Skeletal muscle tissue (tissue), 4 donors: ENCODE results near the gene CDR2L. TPM values are rescaled to one million over a fixed set of nuclear protein-coding genes. Genes with fewer than 3 reads are reported as not detected.
"Not testable (repeated sequence)": the region's sequence is repeated elsewhere in the genome, so short reads cannot be mapped to it uniquely, and the experiment has no call there.

Experiments
- H3K27ac ChIP-seq: one replicate; pipeline ENCODE4 v1.7.0; 2013; ENCODE audit warnings: mild to moderate bottlenecking, low read depth, low read length, inconsistent platforms
- H3K27me3 ChIP-seq, 3 donors: one replicate each; pipeline ENCODE4 v1.7.0; 2013; ENCODE audit warnings: low read length in 3 of 3; ENCODE audit not compliant: control insufficient read depth in 3 of 3, insufficient read depth in 3 of 3
- H3K36me3 ChIP-seq, 3 donors: one replicate each; pipeline ENCODE4 v1.7.0; 2013; ENCODE audit warnings: low read length in 3 of 3; ENCODE audit not compliant: control insufficient read depth in 3 of 3, insufficient read depth in 3 of 3
- H3K4me1 ChIP-seq, 3 donors: one replicate each; pipeline ENCODE4 v1.7.0; 2013; ENCODE audit warnings: low read length in 3 of 3, mild to moderate bottlenecking in 3 of 3; ENCODE audit not compliant: control insufficient read depth in 3 of 3, insufficient read depth in 3 of 3
- H3K4me3 ChIP-seq, 3 donors: one replicate each; pipeline ENCODE4 v1.7.0; 2013; ENCODE audit warnings: low read length in 3 of 3
- H3K9ac ChIP-seq, 3 donors: one replicate each; pipeline ENCODE4 v1.7.0; 2013; ENCODE audit warnings: low read length in 3 of 3, mild to moderate bottlenecking in 3 of 3, moderate library complexity in 2 of 3, low read depth in 1 of 3
- H3K9me3 ChIP-seq, 3 donors: one replicate each; pipeline ENCODE4 v1.7.0; 2013; ENCODE audit warnings: low read length in 3 of 3; ENCODE audit not compliant: control insufficient read depth in 3 of 3
- total RNA-seq: library from RNA; depleted of rRNA; stranded (reverse); fragments of >200 nt; gene quantifications from one replicate; pipeline ENCODE4 v1.2.3, GENCODE V29; 2014
- donor health status: Osteomylitis.

CDR2L gene
- total RNA-seq, 1 donor from 2014 or later: 2.6 TPM

DNA sequence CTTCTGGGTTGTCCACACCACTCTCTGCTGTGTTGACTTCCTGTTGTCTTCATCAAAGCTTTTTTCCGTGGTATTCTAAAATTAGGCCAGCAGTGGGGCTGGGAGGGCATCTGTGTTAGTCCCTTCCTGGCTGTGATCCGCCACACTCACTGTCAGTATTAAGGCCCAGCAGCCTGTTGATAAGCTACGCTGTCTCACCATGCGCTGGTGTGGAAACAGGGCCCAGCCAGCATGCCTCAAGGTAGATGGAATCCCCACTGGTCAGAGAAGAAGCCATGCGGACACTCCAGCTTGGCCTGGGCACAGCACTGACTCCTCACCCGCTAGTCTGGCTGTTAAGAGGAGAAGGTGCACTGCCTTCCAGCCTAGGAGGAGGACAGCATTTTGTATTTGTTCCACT, 11.4 kb downstream of the CDR2L start:
- Histone ChIP-seq H3K4me3 (no peak overlapping the region), H3K27me3 (no peaks in the 10 kb centered on the region), H3K9me3 (no peaks in the 10 kb centered on the region), H3K9ac (no peak overlapping the region), H3K27ac (no peak overlapping the region), H3K4me1 (no peaks in the 10 kb centered on the region), H3K36me3 (peaks cover 0 to 12% (median 11%) of the 10 kb centered on the region in 3 donors)

DNA sequence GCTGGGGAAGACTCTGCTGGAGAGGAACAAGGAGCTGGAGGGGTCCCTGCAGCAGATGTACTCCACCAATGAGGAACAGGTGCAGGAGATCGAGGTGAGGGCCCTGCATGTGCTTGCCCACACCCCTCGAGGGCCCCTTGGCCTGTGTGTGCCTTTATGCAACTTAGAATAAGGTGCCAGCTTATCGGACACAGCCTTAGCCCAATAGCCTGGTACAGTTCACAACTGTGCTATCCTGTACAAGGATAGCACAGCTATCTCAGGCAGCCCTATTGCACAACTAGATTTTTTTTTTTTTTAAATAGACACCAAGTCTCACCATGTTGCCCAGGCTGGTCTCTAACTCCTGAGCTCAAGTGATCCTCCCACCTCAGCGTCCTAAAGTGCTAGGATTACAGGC, 12.1 kb downstream of the CDR2L start:
- no peak overlapping the region for H3K27ac ChIP-seq
- H3K9ac ChIP-seq: no peak overlapping the region
- no peak overlapping the region for H3K4me3 ChIP-seq
- H3K27me3 ChIP-seq: no peaks in the 10 kb centered on the region
- no peaks in the 10 kb centered on the region for H3K9me3 ChIP-seq
- peaks cover 0 to 14% (median 13%) of the 10 kb centered on the region in 3 donors for H3K36me3 ChIP-seq
- H3K4me1 ChIP-seq: no peaks in the 10 kb centered on the region

DNA sequence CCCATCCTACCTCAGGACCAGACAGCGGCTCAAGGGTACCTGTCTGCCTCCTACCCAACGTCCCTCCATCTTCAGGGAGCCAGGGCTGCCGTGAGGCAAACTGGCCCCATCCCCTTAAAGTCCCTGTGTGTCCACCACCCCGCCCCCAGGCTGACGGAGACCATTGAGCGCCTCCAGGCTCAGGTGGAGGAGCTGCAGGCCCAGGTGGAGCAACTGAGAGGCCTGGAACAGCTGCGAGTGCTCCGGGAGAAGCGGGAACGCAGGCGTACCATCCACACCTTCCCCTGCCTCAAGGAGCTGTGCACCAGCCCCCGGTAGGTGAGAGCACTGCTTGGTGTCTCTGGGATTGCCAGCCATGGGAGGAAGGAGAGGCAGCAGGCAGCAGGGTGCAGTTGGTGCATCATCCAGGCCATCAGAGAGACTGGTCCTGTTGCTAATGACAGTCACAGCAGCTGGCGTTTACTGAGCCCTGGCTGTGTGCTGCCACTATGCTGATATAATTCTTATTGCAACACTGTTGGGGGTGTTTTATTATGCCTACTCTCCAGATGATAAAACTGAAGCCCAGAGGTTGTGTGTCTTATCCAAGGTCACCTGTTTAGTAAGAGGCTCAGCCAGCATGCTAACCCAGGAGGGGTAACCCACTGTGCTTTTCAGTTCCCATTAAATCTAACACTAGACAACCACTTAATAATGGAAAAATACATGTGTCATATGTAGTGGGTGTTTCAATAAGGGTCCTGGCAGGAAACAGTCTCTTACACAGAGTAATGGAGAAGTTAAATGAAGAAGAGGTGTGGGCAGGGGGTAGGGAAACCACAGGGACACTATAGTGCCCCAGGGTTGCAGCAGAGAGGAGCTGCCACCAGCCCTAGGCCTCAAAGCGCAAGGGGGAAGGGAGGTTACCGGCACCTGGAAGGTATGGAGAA, 14.7 kb downstream of the CDR2L start:
- Histone ChIP-seq H3K4me3 (no peak overlapping the region), H3K9me3 (no peaks in the 10 kb centered on the region), H3K4me1 (no peaks in the 10 kb centered on the region), H3K27me3 (no peaks in the 10 kb centered on the region), H3K27ac (no peak overlapping the region), H3K36me3 (peaks cover 0 to 14% (median 14%) of the 10 kb centered on the region in 3 donors), H3K9ac (no peak overlapping the region)

DNA sequence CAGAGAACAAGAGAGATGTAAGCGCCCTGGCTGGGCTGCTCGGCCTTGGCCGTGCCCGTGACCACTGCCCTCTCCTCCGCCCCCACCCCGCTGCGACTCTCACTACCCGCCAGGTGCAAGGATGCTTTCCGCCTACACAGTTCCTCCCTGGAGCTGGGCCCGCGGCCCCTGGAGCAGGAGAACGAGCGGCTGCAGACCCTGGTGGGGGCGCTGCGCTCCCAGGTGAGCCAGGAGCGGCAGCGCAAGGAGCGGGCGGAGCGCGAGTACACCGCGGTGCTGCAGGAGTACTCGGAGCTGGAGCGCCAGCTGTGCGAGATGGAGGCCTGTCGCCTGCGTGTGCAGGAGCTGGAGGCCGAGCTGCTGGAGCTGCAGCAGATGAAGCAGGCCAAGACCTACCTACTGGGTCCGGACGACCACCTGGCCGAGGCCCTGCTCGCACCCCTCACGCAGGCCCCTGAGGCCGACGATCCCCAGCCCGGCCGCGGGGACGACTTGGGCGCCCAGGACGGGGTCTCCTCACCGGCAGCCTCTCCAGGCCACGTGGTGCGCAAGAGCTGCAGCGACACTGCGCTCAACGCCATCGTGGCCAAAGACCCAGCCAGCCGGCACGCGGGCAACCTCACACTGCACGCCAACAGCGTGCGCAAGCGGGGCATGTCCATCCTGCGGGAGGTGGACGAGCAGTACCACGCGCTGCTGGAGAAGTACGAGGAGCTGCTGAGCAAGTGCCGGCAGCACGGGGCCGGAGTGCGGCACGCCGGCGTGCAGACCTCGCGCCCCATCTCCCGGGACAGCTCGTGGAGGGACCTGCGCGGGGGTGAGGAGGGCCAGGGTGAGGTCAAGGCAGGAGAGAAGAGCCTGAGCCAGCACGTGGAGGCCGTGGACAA, 15.9 kb downstream of the CDR2L start:
- no peak overlapping the region for H3K27ac ChIP-seq
- no peak overlapping the region for H3K4me3 ChIP-seq
- H3K9ac ChIP-seq: no peak overlapping the region
- H3K9me3 ChIP-seq: no peaks in the 10 kb centered on the region
- no peaks in the 10 kb centered on the region for H3K27me3 ChIP-seq
- peaks cover 0 to 14% (median 14%) of the 10 kb centered on the region in 3 donors for H3K36me3 ChIP-seq
- no peaks in the 10 kb centered on the region for H3K4me1 ChIP-seq

DNA sequence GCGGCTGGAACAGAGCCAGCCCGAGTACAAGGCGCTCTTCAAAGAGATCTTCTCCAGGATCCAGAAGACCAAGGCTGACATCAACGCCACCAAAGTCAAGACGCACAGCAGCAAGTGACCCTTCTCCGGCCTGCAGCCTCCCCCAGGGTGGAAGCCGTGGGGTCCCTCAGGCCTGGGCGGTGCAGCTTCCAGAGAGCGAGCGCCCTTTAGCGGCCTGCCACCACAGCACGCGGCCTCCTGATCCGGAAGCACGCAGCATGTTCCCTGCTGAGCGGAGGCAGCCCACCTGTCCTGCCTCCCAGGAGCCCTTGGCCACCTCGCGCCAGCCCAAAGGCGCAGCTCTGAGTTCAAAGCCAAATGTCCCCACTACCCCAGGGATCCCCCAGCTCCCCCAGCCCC, 16.5 kb downstream of the CDR2L start:
- Histone ChIP-seq H3K36me3 (peaks cover 0 to 14% (median 14%) of the 10 kb centered on the region in 3 donors), H3K9me3 (no peaks in the 10 kb centered on the region), H3K27ac (no peak overlapping the region), H3K4me1 (no peaks in the 10 kb centered on the region), H3K9ac (no peak overlapping the region), H3K27me3 (no peaks in the 10 kb centered on the region), H3K4me3 (no peak overlapping the region)

DNA sequence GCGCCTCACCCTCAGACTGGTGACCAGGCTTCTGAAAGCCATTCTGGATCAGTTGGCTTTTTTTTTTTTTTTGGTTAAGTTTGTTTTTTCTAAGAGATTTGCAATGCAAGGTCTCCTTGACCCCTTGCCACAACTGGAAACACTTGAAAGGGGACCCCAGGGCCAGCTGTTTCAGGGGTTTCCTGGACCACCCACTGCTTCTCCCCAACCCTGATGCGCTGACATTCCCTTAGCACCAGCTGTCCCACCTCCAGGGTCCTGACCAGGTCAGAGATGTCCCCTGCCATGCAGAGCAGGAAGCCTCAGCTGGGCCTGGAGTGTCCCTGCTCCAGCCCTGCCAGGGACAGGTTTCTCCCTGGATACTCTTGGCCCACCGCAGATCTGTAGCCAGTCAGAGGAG, 16.9 kb downstream of the CDR2L start:
- Histone ChIP-seq H3K4me3 (no peak overlapping the region), H3K36me3 (peaks cover 0 to 14% (median 13%) of the 10 kb centered on the region in 3 donors), H3K9me3 (no peaks in the 10 kb centered on the region), H3K4me1 (no peaks in the 10 kb centered on the region), H3K9ac (no peak overlapping the region), H3K27ac (no peak overlapping the region), H3K27me3 (no peaks in the 10 kb centered on the region)

DNA sequence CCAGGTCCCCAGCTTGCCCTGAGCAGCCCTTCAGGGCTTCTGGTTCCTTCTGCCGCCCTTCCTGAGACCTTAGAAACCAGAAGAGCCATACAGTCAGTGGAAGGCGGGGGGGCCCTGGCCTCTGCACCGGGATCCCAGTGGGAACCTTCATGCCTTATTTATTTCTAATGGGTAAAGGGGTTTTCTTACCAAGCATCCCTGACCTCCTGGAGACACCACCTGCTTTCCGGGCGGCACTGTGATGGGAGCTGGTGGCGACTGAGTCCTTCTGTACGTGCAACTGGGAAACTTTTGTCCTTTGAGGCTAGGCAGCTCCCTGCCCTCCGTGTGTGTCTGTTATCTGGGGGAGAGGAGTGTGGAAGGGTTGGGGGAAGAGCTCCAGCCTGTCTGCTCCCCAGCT, 17.9 kb downstream of the CDR2L start:
- no peaks in the 10 kb centered on the region for H3K27me3 ChIP-seq
- no peak overlapping the region for H3K4me3 ChIP-seq
- H3K9me3 ChIP-seq: no peaks in the 10 kb centered on the region
- H3K9ac ChIP-seq: no peak overlapping the region
- H3K36me3 ChIP-seq: peaks cover 0 to 14% (median 11%) of the 10 kb centered on the region in 3 donors
- no peak overlapping the region for H3K27ac ChIP-seq
- no peaks in the 10 kb centered on the region for H3K4me1 ChIP-seq

DNA sequence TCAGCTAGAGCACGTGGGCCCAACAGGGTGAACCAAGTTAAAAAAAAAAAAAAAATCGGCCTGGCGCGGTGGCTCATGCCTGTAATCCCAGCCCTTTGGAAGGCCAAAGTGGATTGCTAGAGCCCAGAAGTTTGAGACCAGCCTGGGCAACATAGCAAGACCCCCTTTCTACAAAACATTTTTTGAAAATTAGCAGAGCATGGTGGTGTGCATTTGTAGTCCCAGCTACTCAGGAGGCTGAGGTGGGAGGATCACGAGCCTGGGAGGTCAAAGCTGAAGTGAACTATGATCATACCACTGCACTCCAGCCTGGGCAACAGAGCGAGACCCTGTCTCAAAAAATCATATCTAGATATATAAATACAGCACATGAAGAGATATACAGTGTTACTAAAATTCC, 18.7 kb downstream of the CDR2L start:
- H3K27ac ChIP-seq, H3K27me3 ChIP-seq, H3K4me1 ChIP-seq, H3K9ac ChIP-seq, H3K4me3 ChIP-seq, H3K9me3 ChIP-seq: not testable (repeated sequence)
- peaks cover 0 to 14% (median 11%) of the 10 kb centered on the region in 3 donors for H3K36me3 ChIP-seq

DNA sequence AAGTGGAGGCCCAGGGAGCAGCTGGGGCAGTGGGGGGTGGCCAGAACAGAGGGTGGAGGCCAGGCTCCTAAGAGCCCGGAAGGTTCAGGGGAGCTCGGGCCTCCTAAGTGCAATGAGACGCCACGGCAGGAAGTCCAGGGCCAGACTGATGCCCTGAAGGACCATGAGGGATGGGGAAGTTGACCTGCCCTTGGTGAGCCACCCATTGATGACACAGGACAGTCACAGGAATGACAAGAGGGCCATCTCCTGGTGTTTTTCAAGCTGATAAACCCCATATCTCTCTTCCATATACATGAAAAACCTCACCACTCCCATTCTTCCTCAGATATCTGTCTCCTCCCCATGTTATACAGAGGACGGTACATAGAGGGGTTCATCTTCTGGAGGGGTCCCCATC, 19.2 kb downstream of the CDR2L start:
- Histone ChIP-seq H3K9ac (no peak overlapping the region), H3K36me3 (peaks cover 0 to 10% (median 8%) of the 10 kb centered on the region in 3 donors), H3K27ac (no peak overlapping the region), H3K27me3 (no peaks in the 10 kb centered on the region), H3K4me3 (no peak overlapping the region), H3K4me1 (peaks cover 4 to 9% (median 8%) of the 10 kb centered on the region in 3 donors), H3K9me3 (no peaks in the 10 kb centered on the region)

DNA sequence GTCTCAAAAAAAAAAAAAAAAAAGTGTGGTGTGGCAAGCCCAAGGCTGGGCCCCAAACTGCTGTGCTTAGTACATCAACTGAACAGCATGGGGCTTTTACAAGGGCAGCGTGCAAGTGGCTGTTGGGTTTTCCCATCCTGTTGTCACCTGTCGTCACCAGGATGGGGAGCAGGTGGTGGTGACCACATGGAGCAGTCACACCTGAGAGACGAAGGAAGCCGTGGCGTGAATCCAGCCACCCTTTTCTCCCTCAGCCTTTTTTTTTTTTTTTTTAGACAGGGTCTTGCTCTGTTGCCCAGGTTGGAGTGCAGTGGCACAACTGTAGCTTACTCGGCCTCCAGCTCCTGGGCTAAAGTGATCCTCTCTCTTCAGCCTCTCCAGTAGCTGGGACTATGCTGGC, 20.9 kb downstream of the CDR2L start:
- Histone ChIP-seq H3K36me3 (peaks cover 0 to 4% (median 3%) of the 10 kb centered on the region in 3 donors), H3K4me3 (no peak overlapping the region), H3K9ac (no peak overlapping the region), H3K4me1 (peaks cover 16 to 21% (median 19%) of the 10 kb centered on the region in 3 donors), H3K27ac (no peak overlapping the region), H3K9me3 (no peaks in the 10 kb centered on the region), H3K27me3 (no peaks in the 10 kb centered on the region)
